Measurements from ENCODE around the gene TMEM119.

The TMEM119 gene

DNA sequence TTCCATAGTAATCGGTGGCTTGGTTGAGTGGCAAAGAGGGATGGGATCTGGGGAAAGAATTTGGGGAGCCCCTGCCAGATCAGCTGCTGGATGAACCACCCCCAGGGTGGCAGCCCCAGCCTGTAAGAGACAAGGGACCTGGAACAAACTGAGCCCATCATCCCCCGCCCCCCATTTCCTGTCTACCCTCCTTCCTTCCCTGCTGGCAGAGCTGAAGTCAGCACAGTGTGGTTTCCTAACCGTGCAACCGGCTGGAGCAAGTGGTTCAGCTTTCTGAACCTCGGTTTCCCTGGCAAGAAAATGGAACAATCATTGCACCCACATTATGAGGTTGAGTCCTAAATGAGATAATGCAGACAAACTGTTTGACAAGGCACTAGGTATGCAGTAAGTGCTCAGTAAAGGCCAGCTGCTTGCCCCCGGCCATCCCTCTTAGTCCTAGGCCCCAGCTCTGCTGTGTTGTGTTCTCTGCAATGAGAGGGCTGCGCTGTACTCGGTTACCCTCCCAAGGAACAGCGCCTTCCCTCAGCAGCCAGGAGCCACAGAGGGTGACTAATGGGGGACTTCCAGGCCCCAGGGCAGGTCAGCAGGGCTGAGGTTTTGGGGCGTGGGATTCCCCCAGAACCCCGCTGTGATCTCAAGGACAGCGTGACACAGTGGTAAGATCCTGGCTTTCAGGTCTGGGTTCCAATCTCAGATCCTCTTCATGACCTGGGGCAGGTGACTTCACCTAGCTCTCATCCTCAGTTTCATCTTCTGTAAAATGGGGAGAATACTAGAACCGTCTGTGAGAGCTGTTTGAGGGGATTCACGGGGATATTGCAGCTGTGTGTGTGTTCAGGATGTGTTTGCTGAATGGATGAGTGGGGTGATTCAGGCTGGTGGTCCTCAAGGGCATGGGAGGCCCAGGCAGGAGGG is 19.3 kb upstream of the TMEM119 start:
- in situ Hi-C loops (cut with MboI; ENCODE audit: low sequenced_read_pairs) = no loop called here

DNA sequence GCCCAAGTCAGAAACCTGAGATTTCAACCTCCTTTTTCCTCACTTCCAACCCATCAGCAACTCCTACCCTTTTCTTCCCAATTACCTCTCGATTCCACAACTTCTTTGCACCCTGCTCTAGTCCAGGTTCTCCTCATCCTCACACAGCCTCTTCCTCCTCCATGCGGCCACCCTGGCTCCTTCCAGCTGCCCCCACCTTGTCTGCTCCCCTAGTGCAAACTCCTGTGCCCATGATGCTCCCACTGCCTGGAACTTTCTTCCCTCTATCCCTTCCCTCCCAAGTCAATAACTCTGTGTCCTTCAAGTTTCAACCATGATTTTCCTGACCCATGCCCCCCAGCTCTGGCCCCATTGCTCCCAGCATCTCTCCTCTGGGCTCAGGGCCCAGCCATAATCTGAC is 18.5 kb upstream of the TMEM119 start:
- in situ Hi-C loops (cut with MboI; ENCODE audit: low sequenced_read_pairs) = no loop called here

DNA sequence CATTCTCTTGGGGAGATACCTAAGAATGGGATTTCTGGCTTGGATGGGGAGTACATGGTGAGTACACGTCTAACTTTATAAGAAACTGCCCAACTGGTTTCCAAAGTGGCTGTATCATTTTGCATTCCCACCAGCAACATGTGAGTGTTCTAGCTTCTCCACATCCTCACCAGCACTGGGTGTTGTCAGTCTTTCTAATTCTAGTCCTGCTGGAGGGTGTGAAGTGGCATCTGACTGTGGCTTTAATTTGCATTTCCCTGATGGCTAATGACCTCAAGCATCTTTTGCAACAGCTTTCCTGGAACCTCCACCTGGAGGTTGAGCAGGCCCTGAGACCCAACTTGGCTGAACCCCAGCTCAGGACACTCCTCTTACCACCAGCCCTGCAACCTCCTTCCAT is 18.0 kb upstream of the TMEM119 start:
- in situ Hi-C loops (cut with MboI; ENCODE audit: low sequenced_read_pairs) = no loop called here

DNA sequence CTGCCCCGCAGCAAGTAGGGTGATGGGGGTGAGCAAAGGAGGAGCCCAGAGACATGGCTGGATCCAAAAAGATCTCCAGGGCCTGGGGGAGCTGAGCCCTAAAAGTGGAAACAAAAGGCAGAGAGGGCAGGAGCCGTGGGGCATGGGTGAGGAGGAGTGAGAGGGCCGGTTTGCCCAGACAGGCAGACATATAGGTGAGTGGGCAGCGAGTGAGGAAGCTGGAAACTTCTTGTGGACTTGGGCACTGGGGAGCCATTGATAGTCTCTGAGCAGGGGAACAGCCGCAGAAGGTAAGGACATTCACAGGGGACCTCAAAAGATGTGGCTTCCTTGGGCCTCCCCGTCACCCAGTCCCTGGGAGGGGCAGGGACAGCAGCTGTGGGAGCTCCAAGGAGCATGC is 16.8 kb upstream of the TMEM119 start:
- in situ Hi-C loops (cut with MboI; ENCODE audit: low sequenced_read_pairs) = no loop called here

DNA sequence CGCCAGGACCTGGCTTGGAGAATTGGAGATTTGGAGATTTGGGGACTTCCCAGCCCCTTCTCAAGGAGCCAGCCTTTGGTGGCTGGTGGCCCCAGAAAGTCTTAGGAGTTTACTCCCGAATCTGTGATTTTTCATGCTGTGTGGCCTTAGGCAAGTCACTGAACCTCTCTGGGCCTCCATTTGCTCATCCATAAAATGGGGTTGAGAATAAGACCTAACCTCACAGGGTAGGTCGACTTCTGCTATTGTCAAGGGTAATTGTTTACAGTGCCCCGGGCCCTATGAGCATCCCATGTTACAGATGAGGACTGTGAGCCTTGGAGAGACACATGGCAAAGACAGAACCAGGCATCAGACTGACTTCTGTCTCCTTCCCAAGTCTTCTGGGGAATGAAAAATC is 16.2 kb upstream of the TMEM119 start:
- in situ Hi-C loops (cut with MboI; ENCODE audit: low sequenced_read_pairs) = no loop called here

DNA sequence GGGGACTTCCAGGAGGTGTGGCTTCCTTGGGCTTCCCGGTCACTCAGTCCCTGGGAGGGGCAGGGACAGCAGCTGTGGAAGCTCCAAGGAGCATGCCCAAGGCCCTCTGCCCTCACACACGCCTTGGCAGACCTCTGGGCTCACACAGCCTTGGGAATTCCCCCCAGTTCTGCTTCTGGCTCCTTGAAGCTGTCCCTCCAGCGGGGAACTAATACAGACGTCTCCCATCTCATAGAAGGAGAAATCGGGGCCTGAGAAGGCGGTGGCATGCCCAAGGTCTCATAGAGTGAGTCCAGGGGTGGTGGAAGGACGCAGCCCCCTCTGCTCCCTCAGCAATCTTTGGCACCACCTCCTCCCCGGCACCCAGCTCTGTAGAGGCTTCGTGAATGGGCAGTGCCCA is 15.7 kb upstream of the TMEM119 start:
- in situ Hi-C loops (cut with MboI; ENCODE audit: low sequenced_read_pairs) = no loop called here

DNA sequence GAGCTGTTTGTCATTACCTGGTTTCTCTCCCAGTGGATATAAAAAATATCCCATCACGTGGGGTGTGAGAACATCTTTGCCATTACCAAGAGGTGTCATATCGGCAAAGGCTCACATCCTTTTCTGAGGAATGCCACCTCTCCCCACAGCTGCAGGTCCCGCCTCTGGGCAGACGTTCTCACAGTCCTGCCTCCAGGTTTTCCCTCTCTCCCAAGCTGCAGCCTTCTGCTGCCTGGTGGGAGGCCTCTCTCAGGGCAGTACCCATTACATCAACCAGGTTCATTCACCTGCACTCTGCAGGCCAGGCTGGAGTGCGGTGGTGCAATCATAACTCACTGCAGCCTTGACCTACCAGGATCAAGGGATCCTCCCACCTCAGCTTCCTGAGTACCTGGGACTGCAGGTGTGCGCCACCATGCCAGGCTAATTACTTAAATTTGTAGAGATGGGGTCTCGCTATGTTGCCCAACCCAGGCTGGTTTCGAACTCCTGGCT is 15.0 kb upstream of the TMEM119 start:
- in situ Hi-C loops (cut with MboI; ENCODE audit: low sequenced_read_pairs) = no loop called here

DNA sequence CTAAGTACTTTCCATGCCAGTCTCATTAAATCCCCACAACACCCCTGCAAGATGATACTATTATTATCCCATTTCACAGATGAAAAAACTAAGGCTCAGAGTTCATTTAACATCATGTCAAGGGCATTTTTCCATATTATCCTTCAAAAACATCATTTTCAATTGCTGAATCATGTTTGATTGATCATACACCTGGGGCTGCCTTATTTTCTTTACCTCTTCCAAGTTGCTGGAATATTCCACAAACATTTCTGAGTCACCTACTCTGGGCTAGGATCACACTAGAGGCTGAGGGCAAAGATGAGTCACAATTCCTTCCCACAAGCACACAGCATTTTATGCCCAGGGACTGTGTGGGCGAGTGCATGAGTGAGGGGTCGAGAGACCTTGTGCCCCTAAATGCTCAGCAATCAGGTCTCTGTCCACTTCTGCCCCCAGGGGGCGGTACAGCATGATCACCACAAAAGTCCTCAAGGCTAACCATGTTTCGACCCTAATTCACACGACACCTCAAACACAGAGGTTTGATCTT is 14.1 kb upstream of the TMEM119 start:
- in situ Hi-C loops (cut with MboI; ENCODE audit: low sequenced_read_pairs) = no loop called here

DNA sequence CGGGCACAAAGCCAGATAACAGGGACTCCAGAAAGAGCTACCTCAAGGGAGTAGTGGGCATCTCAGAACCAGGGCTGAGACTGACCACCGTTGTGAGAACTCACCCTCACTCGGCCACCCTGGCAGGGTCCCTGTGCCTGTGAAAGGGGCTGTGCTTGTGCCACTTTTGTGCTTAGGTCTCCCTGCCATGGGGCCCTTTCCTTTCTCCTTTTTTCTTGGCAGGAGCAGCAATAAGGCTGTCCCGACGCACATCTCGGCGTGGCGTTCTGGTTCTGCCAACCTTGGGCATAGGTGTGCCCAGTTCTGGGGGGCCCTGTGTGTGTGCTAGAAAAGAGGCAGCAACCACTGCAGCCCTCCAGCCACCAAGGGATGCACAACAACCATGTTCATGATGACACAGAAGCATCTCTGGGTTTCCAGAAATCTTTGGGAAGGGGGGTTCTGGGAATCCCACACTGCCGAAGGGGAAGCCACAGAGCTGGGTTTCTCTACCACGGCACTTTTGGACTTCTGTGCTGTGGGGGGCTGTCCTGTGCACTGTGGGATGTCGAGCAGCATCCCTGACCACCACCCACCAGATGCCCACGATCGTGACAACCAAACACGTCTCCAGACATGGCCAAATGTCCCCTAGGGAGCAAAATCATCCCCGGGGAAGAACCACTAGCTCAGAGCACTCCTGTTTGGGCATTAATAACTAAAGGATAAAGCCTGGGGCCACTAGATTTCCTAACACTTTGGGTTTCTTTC is 13.1 kb upstream of the TMEM119 start:
- in situ Hi-C loops (cut with MboI; ENCODE audit: low sequenced_read_pairs) = no loop called here

DNA sequence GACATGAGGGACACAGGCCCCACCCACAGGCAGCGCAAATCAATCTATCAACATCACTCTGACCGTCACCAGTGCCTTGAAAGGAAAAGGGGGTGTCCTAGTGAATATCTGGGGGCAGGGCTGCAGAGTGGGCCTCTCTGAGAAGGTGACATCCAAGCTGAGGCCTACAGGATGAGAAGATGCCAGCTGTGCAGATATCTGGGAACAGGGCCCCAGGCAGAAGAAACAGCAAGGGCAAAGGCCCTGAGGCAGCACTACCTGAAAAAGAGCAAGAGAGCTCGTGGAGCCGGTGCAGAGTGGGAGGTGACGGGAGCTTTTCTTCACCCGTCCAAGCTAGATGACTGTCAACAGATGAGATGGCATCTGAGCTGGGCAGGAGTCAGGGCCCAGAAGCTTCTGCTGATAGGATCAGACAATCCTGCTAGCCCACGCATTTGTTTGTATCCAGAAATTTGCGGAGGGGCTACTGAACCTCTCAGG is 12.5 kb upstream of the TMEM119 start:
- in situ Hi-C loops (cut with MboI; ENCODE audit: low sequenced_read_pairs) = no loop called here

DNA sequence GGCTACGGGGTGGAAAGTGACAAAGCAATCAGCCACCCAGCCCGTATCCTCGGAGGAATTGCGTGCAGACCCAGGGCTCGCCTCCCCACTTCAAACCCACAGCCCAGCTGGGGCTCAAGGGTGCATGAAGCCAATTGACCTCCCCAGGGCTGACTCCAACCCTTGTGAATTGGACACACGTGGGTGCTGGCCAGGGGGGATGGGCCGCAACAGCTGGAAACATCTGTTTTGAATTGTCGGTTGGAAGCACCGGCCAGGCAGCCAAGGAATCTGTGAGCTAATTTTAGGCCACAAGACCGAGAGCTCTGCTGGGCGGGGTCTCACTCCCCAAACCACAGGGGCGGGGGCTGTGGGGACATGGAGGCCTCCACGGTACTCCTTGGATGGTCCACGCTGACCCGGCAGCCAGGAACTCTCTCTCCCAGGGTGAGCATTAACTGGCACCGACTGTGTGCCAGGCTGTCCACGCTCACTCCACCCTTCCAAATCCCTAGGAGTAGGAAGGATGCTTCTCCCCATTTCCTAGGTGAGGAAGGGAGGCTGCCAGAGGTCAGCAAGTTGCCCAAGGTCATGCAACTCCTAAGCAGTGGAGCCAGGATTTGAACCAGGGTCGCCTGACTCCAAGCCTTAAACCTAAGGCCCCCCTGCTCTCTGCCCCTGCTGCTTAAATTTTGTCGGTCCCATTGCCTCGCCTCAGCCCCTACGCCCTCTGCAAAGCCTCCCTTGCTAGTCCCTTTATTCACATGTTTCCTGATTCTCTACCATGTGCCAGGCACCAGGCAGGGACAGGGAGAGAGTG is 11.9 kb upstream of the TMEM119 start:
- in situ Hi-C loops (cut with MboI; ENCODE audit: low sequenced_read_pairs) = no loop called here

DNA sequence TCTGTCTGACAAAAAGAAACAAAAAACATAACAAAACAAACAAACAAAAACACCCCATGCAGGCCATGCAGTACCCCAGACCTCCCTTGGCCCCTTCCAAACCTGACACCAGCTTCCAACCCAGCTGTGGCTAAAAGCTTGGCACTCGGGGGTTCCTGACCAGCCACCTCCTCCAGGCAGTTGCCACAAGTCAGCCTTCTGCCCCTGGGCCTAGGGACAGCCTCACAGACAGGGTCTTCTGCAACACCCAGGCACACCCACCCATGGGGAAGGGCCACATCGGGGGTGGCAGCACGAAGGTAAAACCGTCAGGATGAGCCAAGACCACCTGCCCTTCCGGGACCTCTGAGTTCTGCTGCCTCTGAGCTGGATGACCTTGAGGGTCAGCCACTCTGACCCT is 10.7 kb upstream of the TMEM119 start:
- in situ Hi-C loops (cut with MboI; ENCODE audit: low sequenced_read_pairs) = no loop called here

DNA sequence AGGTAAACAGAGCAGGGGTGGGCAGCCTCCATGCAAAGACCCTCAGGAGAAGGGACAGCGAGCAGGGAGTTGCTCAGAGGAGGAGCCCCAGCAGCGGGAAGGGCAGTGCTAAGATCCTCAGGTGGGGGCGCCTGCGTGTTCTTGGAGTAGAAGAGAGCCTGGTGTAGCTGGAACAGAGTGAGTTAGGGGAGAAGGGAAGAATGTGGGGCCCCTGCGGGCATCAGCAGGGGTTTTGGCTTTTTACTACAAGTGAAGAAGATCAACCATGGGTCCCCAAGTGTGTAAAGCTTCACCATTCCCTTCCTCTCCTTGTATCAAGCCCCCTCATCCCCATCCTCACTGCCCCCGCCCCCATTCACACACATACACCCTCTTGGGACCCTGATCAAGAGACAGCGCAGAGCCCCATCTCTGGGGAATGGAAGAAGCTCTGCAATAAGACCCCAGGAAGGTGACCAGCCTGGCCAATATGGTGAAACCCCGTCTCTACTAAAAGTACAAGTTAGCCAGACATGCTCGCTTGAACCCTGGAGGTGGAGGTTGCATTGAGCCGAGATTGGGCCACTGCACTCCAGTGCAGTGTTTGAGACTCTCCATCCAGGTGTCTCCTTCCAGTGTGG is 10.2 kb upstream of the TMEM119 start:
- in situ Hi-C loops (cut with MboI; ENCODE audit: low sequenced_read_pairs) = no loop called here

DNA sequence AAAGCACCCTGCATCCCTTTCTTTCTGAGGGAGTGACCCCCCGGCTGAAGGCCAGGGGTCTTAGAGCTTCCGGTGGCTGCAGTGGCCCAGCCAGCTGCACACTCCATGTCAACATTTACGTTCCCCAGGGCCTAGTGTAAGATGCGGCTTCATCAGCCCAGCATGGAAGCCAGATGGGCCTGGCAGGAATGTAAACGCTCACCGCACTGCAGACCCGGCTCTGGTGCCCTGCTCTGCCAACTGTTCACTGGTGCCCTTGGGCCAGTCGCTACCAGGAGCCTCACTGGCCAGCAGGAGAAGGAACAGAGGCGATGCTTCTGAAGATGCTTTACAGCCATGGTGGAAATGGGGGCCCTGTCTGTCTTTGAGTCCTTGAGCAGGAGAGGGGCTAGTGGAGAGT is 8.6 kb upstream of the TMEM119 start:
- in situ Hi-C loops (cut with MboI; ENCODE audit: low sequenced_read_pairs) = no loop called here

DNA sequence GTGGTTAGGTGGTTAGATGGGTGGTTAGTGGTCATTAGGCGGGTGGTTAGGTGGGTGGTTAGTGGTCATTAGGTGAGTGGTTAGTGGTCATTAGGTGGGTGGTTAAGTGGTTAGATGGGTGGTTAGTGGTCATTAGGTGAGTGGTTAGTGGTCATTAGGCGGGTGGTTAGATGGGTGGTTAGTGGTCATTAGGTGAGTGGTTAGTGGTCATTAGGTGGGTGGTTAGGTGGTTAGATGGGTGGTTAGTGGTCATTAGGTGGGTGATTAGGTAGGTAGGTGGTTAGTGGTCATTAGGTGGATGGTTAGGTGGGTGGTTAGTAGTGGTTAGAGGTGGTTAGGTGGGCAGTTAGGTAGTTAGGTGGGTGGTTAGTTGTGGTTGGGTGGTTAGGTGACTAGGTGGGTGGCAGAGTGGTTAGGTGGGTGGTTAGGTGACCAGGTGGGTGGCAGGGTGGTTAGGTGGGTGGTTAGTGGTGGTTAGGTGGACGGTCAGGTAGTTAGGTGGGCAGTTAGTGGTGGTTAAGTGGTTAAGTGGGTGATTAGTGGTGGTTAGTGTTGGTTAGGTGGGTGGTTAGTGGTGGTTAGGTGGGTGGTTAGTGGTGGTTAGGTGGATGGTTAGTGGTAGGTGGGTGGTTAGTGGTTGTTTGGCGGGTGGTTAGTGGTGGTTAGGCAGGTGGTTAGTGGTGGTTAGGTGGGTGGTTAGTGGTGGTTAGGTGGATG is 8.0 kb upstream of the TMEM119 start:
- in situ Hi-C loops (cut with MboI; ENCODE audit: low sequenced_read_pairs) = no loop called here

DNA sequence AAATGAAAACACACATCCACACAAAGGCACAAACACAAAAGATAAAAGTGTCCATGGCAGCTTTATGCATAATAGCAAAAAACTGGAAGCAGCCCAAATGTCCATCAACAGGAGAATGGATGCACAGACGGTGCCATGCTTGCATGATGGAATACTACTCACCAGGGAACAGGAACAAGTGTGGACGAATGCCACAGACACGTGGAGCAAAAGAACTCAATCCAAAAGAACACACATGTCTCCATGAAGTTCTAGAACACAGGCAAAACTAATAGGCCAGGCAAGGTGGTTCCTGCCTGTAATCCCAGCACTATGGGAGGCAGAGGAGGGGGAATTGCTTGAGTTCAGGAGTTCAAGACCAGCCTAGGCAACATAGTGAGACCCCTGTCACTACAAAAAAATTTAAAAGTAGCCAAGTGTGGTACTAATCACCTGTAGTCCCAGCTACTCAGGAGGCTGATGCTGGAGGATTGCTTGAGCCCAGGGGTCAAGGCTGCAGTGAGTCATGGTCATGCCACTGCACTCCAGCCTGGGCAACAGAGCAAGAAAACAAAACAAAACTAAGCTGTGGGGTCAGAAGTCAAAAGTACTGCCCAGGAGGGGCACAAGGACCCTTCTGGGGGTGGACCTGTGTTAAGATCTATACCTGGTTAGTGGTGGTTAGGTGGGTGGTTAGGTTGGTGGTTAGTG is 7.3 kb upstream of the TMEM119 start:
- in situ Hi-C loops (cut with MboI; ENCODE audit: low sequenced_read_pairs) = no loop called here

DNA sequence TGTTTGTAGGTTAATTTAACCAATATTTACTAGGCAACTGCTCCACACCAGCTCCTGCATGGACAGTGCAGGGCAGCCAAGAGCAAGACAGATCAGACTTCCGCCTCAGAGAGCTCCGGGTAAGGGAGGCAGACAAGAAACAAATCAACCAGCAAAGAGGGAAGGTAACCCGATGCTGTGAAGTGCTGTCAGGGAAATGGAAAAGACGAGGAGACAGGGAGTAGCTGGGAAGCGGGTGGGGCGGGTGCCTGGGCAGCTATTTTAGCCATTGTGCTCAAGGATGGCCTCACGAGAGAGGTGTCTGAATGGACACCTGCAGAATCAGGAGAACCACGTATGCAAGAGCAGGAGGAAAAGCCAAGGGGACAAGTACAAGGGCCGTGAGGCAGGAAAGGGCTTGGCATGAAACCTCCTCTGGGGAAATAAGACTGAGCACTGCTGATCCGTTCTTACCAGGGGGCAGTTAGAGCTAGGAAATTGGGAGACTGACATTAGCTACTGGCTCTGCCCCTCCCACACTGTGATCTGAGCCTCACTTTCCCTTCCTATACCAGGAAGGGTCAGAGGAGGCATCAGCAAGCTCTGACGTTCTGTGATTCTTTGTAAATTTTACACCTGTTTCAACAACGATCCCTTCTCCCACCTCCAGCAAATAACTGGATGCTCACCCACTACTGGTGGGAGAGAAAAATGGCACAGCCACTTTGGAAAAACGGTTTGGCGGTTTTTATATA is 6.5 kb upstream of the TMEM119 start:
- in situ Hi-C loops (cut with MboI; ENCODE audit: low sequenced_read_pairs) = no loop called here

DNA sequence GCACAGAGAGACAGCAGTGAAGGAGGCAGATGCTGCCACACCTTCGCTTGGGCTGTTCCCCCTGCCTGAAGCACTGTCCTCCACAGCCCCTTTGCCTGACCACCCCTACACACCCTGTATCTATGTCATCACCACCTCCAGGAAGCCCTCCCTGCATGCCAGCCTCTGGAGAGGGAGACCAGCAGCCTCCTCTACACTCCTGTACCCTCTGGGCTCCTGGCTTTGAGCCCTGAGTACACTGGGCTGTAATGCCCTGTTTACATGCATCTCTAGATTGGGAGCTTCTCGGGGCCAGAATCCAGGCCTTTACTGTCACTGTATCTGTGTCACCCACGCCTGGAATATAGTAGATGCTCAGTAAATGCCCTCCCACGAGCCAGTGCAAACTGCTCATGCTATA is 5.9 kb upstream of the TMEM119 start:
- in situ Hi-C loops (cut with MboI; ENCODE audit: low sequenced_read_pairs) = no loop called here

All from HL-60/S4 treated with retinoic acid at 250 ng/mL for 4 days and 3 days (cell line).